IPS DF 6.9 (cell line): Measurements from ENCODE around the gene SCFD2.

Source experiments
- DNase-seq: peaks from one replicate; pipeline ENCODE4 v3.0.0-alpha.2; 2013; ENCODE audit warnings: low read depth, low spot score
- H3K27ac ChIP-seq: one replicate; pipeline ENCODE4 v1.5.1; 2013; ENCODE audit warnings: low read length, control low read depth
- H3K27me3 ChIP-seq: 2 replicates; pipeline ENCODE4 v1.6.1; 2013; ENCODE audit warnings: mild to moderate bottlenecking, low read length; ENCODE audit not compliant: control insufficient read depth, insufficient read depth
- H3K36me3 ChIP-seq: 2 replicates; pipeline ENCODE4 v1.6.1; 2013; ENCODE audit warnings: low read length; ENCODE audit not compliant: control insufficient read depth, insufficient read depth
- H3K4me1 ChIP-seq: 2 replicates; pipeline ENCODE4 v1.6.1; 2013; ENCODE audit warnings: low read length; ENCODE audit not compliant: control insufficient read depth, insufficient read depth
- H3K4me3 ChIP-seq: 2 replicates; pipeline ENCODE4 v1.5.1; 2013; ENCODE audit warnings: mild to moderate bottlenecking, low read length
- H3K9me3 ChIP-seq: 2 replicates; pipeline ENCODE4 v1.6.1; 2013; ENCODE audit warnings: low read length, inconsistent platforms; ENCODE audit not compliant: control insufficient read depth, insufficient read depth
- WGBS: extraction: QIAGEN DNeasy Blood & Tissue Kit; methylation state at CpG from one replicate; pipeline ENCODE4 v1.1.7; 2013; ENCODE audit warnings: mixed read lengths, missing lambda C conversion rate; ENCODE audit not compliant: insufficient read length, insufficient coverage; 5-methylcytosine and 5-hydroxymethylcytosine counted together

SCFD2 gene

GRCh38 chr4:52865300-52865699 lies 500.6 kb downstream of the SCFD2 start:
- no CpG with 5 or more reads among the region's 9 CpGs for WGBS
- H3K4me1 ChIP-seq = peaks cover 3% of the 10 kb centered on the region
- H3K27ac ChIP-seq = no peak overlapping the region
- H3K27me3 ChIP-seq = no peaks in the 10 kb centered on the region
- no peak for DNase-seq
- H3K36me3 ChIP-seq = peaks cover 15% of the 10 kb centered on the region
- H3K9me3 ChIP-seq = no peaks in the 10 kb centered on the region
- no peak overlapping the region for H3K4me3 ChIP-seq

GRCh38 chr4:52864793-52865192 lies 501.1 kb downstream of the SCFD2 start:
- Histone ChIP-seq H3K9me3 (no peaks in the 10 kb centered on the region), H3K4me3 (no peak overlapping the region), H3K4me1 (peaks cover 3% of the 10 kb centered on the region), H3K36me3 (peaks cover 15% of the 10 kb centered on the region), H3K27me3 (no peaks in the 10 kb centered on the region), H3K27ac (no peak overlapping the region)
- DNase-seq = no peak
- no CpG with 5 or more reads among the region's 5 CpGs for WGBS

DNA sequence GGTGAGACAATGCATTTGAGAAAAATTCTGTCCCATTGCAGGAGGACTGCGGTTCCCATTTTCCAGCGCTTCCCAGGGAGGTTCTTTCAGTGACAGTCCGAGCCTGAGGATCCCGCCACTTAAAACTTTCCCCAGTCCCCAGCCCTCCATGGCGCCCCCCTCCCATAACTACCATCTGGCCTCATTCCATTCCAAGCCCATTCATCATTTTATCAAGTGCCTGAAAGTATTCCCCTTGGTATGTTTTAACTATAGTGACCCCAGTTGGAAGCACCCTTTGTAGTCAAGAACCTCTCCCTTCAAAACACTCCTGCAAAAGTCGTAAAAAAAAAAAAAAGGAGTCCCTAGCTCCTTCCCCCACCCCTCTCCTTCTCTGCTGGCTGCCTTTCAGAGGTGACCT lies 502.5 kb downstream of the SCFD2 start:
- peaks cover 3% of the 10 kb centered on the region for H3K4me1 ChIP-seq
- H3K36me3 ChIP-seq = peaks cover 15% of the 10 kb centered on the region
- WGBS = no CpG with 5 or more reads among the region's 6 CpGs
- peak overlapping the region; percentile 95; the same call in 1 of the 2 replicates for H3K4me3 ChIP-seq
- H3K9me3 ChIP-seq = 0 out of 2 replicates have a peak, but pooled peaks cover under 1% of the 10 kb centered on the region
- no peak for DNase-seq
- no peak overlapping the region for H3K27ac ChIP-seq
- H3K27me3 ChIP-seq = no peaks in the 10 kb centered on the region

- Histone ChIP-seq H3K4me1 (peaks cover 3% of the 10 kb centered on the region), H3K27ac (no peak overlapping the region), H3K27me3 (no peaks in the 10 kb centered on the region), H3K36me3 (peaks cover 15% of the 10 kb centered on the region), H3K4me3 (peak overlapping the region; percentile 95), H3K9me3 (0 out of 2 replicates have a peak, but pooled peaks cover 1% of the 10 kb centered on the region)
- no peak for DNase-seq
- no CpG with 5 or more reads among the region's 23 CpGs for WGBS
Measured at GRCh38 chr4:52862639-52863161, 503.2 kb downstream of the SCFD2 start.

- Histone ChIP-seq H3K36me3 (peaks cover 15% of the 10 kb centered on the region), H3K27me3 (no peaks in the 10 kb centered on the region), H3K4me3 (peak within 1 kb of the TSS; percentile 95), H3K4me1 (peaks cover 3% of the 10 kb centered on the region), H3K9me3 (0 out of 2 replicates have a peak, but pooled peaks cover 1% of the 10 kb centered on the region), H3K27ac (no peak within 1 kb of the TSS)
- WGBS = no CpG with 5 or more reads among the region's 94 CpGs
- peak; percentile 72 for DNase-seq
Measured at GRCh38 chr4:52861879-52862616, 503.8 kb downstream of the SCFD2 start, which contains the start of gene RASL11B. TSS of gene RASL11B (plus strand) at chr4:52862317. CDS start at chr4:52862508, 191 bp downstream.

DNA sequence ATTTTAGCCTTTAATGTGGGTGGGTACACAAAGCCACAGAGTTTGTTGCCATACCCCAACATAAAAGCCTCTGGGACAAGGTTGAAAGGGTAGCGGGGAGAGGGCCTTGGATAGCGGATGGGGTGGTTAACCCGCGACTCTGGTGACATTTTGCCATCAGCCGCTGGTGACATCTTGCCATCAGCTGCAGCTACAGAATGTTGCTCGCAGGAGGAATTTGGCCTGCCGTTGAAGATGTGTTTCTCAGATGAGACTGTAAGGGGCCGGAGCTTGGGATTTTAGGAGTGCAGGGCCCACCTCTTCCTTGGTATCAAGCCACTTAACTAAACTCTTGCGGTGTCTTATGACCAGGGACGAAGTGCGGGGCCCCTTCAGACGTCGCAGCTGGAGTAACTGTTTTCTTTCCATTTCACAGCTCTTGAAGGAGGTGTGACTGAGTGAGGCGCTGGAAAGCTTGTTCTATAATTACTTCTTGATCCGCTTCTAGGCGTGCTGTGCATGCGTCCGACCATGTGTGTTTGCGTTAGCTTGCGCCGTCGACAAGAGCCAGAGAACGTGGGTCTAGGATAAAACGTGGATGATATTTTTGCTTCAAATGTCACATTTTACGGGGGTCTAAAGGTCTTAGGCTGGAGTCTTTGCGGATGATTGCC lies 504.6 kb downstream of the SCFD2 start:
- H3K27me3 ChIP-seq = no peaks in the 10 kb centered on the region
- H3K4me1 ChIP-seq = peaks cover 3% of the 10 kb centered on the region
- WGBS = no CpG with 5 or more reads among the region's 26 CpGs
- no peak for DNase-seq
- peaks cover 15% of the 10 kb centered on the region for H3K36me3 ChIP-seq
- H3K4me3 ChIP-seq = peak overlapping the region; percentile 58; the same call in 1 of the 2 replicates
- 0 out of 2 replicates have a peak, but pooled peaks cover 1% of the 10 kb centered on the region for H3K9me3 ChIP-seq
- H3K27ac ChIP-seq = no peak overlapping the region

- no peaks in the 10 kb centered on the region for H3K27me3 ChIP-seq
- no CpG with 5 or more reads among the region's 2 CpGs for WGBS
- no peak overlapping the region for H3K4me3 ChIP-seq
- 0 out of 2 replicates have a peak, but pooled peaks cover 1% of the 10 kb centered on the region for H3K9me3 ChIP-seq
- DNase-seq = no peak
- no peak overlapping the region for H3K27ac ChIP-seq
- H3K4me1 ChIP-seq = peaks cover 1% of the 10 kb centered on the region; the same call in 1 of the 2 replicates
- H3K36me3 ChIP-seq = peaks cover 9% of the 10 kb centered on the region
Measured at GRCh38 chr4:52860361-52860760, 505.5 kb downstream of the SCFD2 start.

DNA sequence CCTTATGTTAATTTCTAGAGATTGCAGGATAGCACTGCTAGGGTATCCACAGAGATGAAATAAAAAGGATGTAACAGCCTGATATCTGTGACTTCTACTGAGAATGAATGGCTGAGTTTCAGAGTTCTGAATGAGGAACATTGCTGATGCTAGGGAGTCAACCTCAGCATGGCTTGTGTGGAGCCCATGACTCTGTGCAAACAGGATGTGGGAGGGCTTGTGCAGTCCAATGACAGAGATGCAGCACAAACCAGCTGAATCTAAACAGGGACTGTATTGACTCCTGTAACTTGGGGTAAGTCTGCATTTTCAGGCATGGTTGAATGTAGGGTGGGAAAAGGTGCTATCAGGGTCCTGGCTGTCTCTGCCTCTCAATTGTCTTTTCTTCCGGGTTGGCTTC lies 509.1 kb downstream of the SCFD2 start:
- DNase-seq = no peak
- H3K4me3 ChIP-seq = no peak overlapping the region
- H3K27me3 ChIP-seq = no peaks in the 10 kb centered on the region
- peaks cover 4% of the 10 kb centered on the region; the same call in 1 of the 2 replicates for H3K4me1 ChIP-seq
- H3K27ac ChIP-seq = no peak overlapping the region
- no CpG with 5 or more reads among the region's 1 CpG for WGBS
- H3K36me3 ChIP-seq = no peaks in the 10 kb centered on the region
- H3K9me3 ChIP-seq = 0 out of 2 replicates have a peak, but pooled peaks cover 1% of the 10 kb centered on the region

DNA sequence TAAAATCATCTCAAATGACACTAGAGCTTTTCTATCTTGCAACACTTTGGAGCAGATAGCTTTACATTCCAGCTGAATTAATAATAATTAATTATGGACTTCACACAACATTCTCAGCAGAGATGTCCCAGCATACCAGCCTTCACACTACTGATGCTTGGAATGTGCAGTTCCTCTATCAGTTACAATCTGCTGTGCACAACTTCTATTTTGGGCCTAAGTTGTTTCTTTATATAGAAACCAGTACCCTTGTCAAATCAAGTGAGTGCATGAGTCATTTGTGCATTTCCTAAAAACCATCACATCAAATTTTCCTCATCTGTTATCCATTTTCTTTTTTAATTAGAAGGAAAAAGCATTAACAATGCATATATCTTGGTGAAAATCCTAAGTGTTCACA lies 512.5 kb downstream of the SCFD2 start:
- 0 out of 2 replicates have a peak, but pooled peaks cover under 1% of the 10 kb centered on the region for H3K9me3 ChIP-seq
- H3K4me3 ChIP-seq = no peak overlapping the region
- DNase-seq = no peak
- H3K36me3 ChIP-seq = no peaks in the 10 kb centered on the region
- H3K4me1 ChIP-seq = peaks cover 4% of the 10 kb centered on the region; the same call in 1 of the 2 replicates
- H3K27ac ChIP-seq = no peak overlapping the region
- no peaks in the 10 kb centered on the region for H3K27me3 ChIP-seq

DNA sequence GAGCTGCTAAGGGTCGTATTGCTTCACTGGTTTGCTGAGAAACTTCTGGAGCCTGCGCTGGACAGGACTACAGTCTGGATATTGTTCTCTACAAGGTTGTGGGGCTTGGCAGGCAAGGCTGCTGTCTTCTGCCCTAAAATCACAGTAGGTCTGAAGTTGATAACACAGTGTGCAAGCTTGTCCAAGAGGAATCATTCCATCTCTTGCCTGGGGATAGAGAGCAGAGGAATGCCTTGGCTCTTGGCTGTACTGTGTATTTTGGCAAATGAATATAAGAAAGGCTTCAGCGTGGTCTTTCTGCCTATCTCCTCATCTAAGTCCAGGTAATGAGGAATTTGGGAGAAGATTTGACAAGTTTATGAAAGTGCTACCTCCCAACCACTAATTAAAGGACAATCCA lies 513.1 kb downstream of the SCFD2 start:
- H3K36me3 ChIP-seq = no peaks in the 10 kb centered on the region
- DNase-seq = no peak
- H3K9me3 ChIP-seq = no peaks in the 10 kb centered on the region
- H3K27ac ChIP-seq = no peak overlapping the region
- H3K27me3 ChIP-seq = no peaks in the 10 kb centered on the region
- no peak overlapping the region for H3K4me3 ChIP-seq
- no CpG with 5 or more reads among the region's 3 CpGs for WGBS
- peaks cover 4% of the 10 kb centered on the region; the same call in 1 of the 2 replicates for H3K4me1 ChIP-seq
